ENCODE data around the gene EFNA5. TPM values are rescaled to one million over a fixed set of nuclear protein-coding genes. Genes with fewer than 3 reads are reported as not detected.

The EFNA5 gene
- total RNA-seq, 1 donor from 2014 or later, result 11.8 TPM

GRCh38 chr5:107542831-107543231 is 127.9 kb downstream of the EFNA5 start:
- Histone ChIP-seq H3K36me3 (no peaks in the 10 kb centered on the region), H3K4me1 (peaks cover 37% of the 10 kb centered on the region), H3K9me3 (no peaks in the 10 kb centered on the region), H3K27ac (peak overlapping the region; percentile 41), H3K4me3 (peak overlapping the region in 1 of 2 donors; percentile 4), H3K27me3 (no peaks in the 10 kb centered on the region)
- DNase-seq (ENCODE audit: extremely low spot score in 2 of 2), result peak in 1 of 2 donors; percentile 92
- peak; percentile 37 to 64 for TF ChIP-seq POLR2AphosphoS5 (IDR thresholded peaks at IDR 0.05; ENCODE audit: insufficient read depth in 1 of 2, low read depth in 1 of 2)
- no peak for TF ChIP-seq POLR2A (IDR thresholded peaks at IDR 0.05)
- intact Hi-C loops (cut with DNase I), result no loop called here

GRCh38 chr5:107542428-107542827 is 128.3 kb downstream of the EFNA5 start:
- peaks cover 37% of the 10 kb centered on the region for H3K4me1 ChIP-seq
- no peaks in the 10 kb centered on the region for H3K9me3 ChIP-seq
- H3K27ac ChIP-seq, result peak overlapping the region; percentile 41
- no peak for TF ChIP-seq POLR2AphosphoS5 (IDR thresholded peaks at IDR 0.05; ENCODE audit: insufficient read depth in 1 of 2, low read depth in 1 of 2)
- no peak for TF ChIP-seq POLR2A (IDR thresholded peaks at IDR 0.05)
- TF ChIP-seq CTCF (IDR thresholded peaks at IDR 0.05), result no peak
- H3K36me3 ChIP-seq, result no peaks in the 10 kb centered on the region
- intact Hi-C loops (cut with DNase I), result no loop called here
- H3K27me3 ChIP-seq, result no peaks in the 10 kb centered on the region
- no peak for DNase-seq (ENCODE audit: extremely low spot score in 2 of 2)
- peak overlapping the region in 1 of 2 donors; percentile 4 for H3K4me3 ChIP-seq

- no peaks in the 10 kb centered on the region for H3K9me3 ChIP-seq
- TF ChIP-seq POLR2A (IDR thresholded peaks at IDR 0.05) (no peak), CTCF (IDR thresholded peaks at IDR 0.05) (no peak), POLR2AphosphoS5 (IDR thresholded peaks at IDR 0.05; ENCODE audit: insufficient read depth in 1 of 2, low read depth in 1 of 2) (no peak)
- no peak for DNase-seq (ENCODE audit: extremely low spot score in 2 of 2)
- H3K4me3 ChIP-seq, result no peak overlapping the region
- H3K27me3 ChIP-seq, result no peaks in the 10 kb centered on the region
- H3K27ac ChIP-seq, result peak overlapping the region; percentile 41
- intact Hi-C loops (cut with DNase I), result no loop called here
- H3K4me1 ChIP-seq, result peaks cover 37% of the 10 kb centered on the region
- H3K36me3 ChIP-seq, result no peaks in the 10 kb centered on the region
Measured at GRCh38 chr5:107541400-107541799, 129.3 kb downstream of the EFNA5 start.

- H3K4me1 ChIP-seq, result peaks cover 32% of the 10 kb centered on the region
- intact Hi-C loops (cut with DNase I), result no loop called here
- H3K4me3 ChIP-seq, result no peak overlapping the region
- H3K27me3 ChIP-seq, result no peaks in the 10 kb centered on the region
- H3K27ac ChIP-seq, result no peak overlapping the region
- no peaks in the 10 kb centered on the region for H3K9me3 ChIP-seq
- no peak for DNase-seq (ENCODE audit: extremely low spot score in 2 of 2)
- TF ChIP-seq POLR2AphosphoS5 (IDR thresholded peaks at IDR 0.05; ENCODE audit: insufficient read depth in 1 of 2, low read depth in 1 of 2), result no peak
- H3K36me3 ChIP-seq, result no peaks in the 10 kb centered on the region
Measured at GRCh38 chr5:107539726-107540330, 130.9 kb downstream of the EFNA5 start.

- TF ChIP-seq CTCF (IDR thresholded peaks at IDR 0.05) (no peak), POLR2AphosphoS5 (IDR thresholded peaks at IDR 0.05; ENCODE audit: insufficient read depth in 1 of 2, low read depth in 1 of 2) (no peak), POLR2A (IDR thresholded peaks at IDR 0.05) (no peak)
- H3K9me3 ChIP-seq, result no peaks in the 10 kb centered on the region
- intact Hi-C loops (cut with DNase I), result no loop called here
- H3K4me1 ChIP-seq, result peaks cover 23% of the 10 kb centered on the region
- H3K27me3 ChIP-seq, result no peaks in the 10 kb centered on the region
- H3K36me3 ChIP-seq, result no peaks in the 10 kb centered on the region
- H3K27ac ChIP-seq, result no peak overlapping the region
- DNase-seq (ENCODE audit: extremely low spot score in 2 of 2), result no peak
- no peak overlapping the region for H3K4me3 ChIP-seq
Measured at GRCh38 chr5:107538805-107539445, 131.8 kb downstream of the EFNA5 start.

- no peak for DNase-seq (ENCODE audit: extremely low spot score in 2 of 2)
- peaks cover 17% of the 10 kb centered on the region for H3K4me1 ChIP-seq
- no peak overlapping the region for H3K27ac ChIP-seq
Measured at GRCh38 chr5:107538331-107538730, 132.4 kb downstream of the EFNA5 start.

More at GRCh38 chr5:107538331-107538730, 132.4 kb downstream of the EFNA5 start:
- Histone ChIP-seq H3K27me3 (no peaks in the 10 kb centered on the region), H3K36me3 (no peaks in the 10 kb centered on the region), H3K9me3 (no peaks in the 10 kb centered on the region), H3K4me3 (no peak overlapping the region)
- intact Hi-C loops (cut with DNase I), result no loop called here
- TF ChIP-seq POLR2AphosphoS5 (IDR thresholded peaks at IDR 0.05; ENCODE audit: insufficient read depth in 1 of 2, low read depth in 1 of 2), result no peak
- TF ChIP-seq POLR2A (IDR thresholded peaks at IDR 0.05), result no peak
- TF ChIP-seq CTCF (IDR thresholded peaks at IDR 0.05), result no peak

Data from vagina (tissue), 2 donors.